OCI-M2 (cell line): ENCODE measurements around the gene TMC7.
A peak's percentile ranks its signal among the peaks of the same experiment; 100 is the strongest.

ENCODE experiments used
- DNase-seq: peaks from one replicate; lab custom pipeline; 2025; ENCODE audit not compliant: unreplicated experiment; lab: John Stamatoyannopoulos, UW

Gene TMC7

DNA sequence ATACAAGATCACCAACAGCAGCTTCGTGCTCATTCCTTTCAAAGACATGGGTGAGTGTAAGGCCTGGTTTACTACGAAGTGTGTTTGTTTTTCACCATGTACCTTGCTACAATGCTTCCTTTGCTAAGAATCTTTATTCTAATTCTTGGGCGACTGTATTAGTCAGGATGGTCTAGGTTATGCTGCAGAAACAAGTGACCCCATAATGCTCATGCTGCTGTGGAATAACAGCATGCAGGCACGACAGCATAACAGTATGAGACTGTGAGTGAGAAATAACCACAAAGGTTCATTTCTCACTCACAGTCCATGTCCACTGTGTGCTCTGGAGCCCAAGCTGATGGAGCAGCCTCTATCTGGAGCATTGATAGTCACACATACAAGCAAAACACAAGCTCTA is 38.0 kb downstream of the TMC7 start:
- no peak for DNase-seq

GRCh38 chr16:19027416-19027815 is 43.7 kb downstream of the TMC7 start:
- no peak for DNase-seq

DNA sequence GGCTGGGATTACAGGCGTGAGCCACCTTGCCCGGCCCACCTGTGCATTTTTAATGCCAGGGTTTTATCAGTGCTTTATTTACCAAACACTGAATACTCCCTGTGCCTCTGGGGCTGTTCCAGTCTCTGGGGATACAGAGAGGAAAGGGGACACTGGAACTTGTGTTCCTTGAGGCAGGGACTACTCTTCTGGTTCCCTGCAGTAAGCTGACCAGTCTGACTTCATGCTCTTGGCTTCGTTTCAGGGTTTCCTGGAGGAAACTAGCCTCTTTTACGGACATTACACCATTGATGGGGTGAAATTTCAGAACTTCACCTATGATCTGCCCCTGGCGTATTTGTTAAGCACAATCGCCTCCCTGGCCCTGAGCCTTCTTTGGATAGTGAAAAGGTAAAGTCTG is 46.2 kb downstream of the TMC7 start:
- DNase-seq, result no peak

- DNase-seq, result no peak
These were observed 48.0 kb downstream of the TMC7 start for GRCh38 chr16:19031738-19032137.

GRCh38 chr16:19033761-19034160 is 50.0 kb downstream of the TMC7 start:
- DNase-seq, result no peak

- DNase-seq, result no peak
These were observed 56.7 kb downstream of the TMC7 start for GRCh38 chr16:19040400-19040799.

- no peak for DNase-seq
These were observed 61.0 kb downstream of the TMC7 start for GRCh38 chr16:19044769-19045168.

DNA sequence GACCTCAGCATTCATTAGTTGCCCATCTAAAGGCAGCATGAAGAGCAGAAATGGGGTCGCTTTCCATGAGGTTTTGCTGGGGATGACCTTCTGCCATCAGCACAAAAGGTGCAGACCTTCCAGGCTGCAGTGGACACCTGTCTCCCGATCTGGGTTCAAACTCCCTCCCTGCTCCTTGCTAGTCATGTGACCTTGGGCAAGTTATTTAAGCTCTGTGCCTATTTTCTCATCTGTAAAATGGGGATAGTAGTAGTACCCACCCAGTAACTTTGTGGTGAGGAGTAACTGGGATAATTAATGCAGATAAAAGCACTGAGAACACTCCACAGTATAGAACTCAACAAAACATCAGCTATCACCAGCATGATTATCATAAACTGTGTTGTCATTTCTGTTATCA is 62.3 kb downstream of the TMC7 start:
- no peak for DNase-seq

DNA sequence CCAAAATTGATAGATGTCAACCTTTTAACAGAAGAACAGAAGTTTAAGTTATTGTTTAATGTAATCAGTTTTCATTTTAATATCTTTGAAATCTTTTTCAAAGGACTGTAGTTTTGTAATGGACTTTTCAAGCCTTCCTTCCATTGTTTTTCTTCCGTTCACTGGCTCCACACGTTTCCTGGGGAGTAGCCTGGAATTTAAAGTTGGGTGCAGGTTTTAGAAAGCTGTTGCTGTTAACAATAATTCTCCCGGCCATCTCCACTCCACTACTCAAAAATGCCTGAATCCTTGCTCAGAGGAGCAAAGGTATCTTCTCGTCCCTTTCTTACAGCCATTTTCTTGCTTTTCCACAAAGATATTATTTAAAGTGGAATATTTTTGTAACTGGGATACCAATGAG is 79.0 kb downstream of the TMC7 start:
- DNase-seq, result no peak

DNA sequence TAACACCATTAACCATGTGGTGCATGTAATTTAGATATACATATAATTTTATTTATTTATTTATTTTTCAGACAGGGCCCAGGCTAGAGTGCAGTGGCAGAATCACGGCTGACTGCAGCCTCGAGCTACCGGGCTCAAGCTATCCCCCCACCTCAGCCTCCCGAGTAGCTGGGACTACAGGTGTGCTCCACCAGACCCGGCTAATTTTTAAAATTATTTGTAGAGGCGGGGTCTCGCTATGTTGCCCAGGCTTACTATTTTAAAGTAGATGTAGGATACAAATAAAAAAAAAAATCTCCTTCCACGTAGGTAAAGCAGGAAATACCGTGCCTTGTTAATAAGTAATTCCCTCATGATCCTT is 83.2 kb downstream of the TMC7 start:
- DNase-seq, result no peak

DNA sequence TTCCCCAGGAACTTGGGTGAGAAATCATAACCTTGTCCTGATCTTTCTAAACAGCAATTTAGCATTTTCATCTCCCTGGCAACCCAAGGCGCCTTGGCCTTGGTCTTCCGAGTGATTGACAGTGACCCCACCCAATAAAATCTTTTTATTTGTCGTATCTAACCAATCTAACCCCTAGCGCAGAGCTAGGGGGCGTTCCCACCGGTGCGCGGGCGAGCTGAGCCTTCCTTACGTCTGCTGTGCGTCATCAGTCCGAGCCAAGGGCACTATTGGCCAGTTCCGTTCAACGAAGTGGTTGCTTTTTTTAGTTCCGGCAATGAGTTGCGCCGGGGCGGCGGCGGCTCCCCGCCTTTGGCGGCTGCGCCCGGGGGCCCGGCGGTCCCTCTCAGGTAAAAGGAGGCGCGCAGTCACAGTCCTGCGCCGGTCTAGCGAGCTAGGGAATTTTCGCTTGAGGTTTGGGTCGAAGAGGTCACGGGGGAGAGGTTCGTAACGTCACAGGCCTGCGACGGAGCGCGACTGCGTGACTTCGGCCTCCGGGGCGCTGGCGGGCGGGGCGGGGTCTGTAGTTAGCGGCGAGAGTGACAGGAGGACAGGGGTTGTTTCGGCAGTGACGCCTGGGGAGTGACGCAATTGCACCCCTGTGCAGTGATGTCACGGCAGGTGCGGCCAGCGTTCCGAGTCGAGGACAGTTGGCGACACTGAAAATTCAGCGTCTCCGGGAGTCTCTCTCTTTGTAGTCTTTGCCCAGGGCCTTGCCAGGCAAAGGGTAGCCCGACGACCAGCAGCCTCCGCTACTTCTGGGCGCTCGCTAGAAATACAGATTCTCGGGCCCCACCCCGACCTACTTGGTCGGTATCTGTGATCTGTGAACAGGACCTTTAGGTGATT is 83.9 kb downstream of the TMC7 start, which contains the start of gene COQ7:
Gene COQ7, plus strand, starts transcription at position 266 of the 888 bp plus-strand sequence. Its CDS starts 51 bp downstream, at position 317.
- DNase-seq, result peak; percentile 70

DNA sequence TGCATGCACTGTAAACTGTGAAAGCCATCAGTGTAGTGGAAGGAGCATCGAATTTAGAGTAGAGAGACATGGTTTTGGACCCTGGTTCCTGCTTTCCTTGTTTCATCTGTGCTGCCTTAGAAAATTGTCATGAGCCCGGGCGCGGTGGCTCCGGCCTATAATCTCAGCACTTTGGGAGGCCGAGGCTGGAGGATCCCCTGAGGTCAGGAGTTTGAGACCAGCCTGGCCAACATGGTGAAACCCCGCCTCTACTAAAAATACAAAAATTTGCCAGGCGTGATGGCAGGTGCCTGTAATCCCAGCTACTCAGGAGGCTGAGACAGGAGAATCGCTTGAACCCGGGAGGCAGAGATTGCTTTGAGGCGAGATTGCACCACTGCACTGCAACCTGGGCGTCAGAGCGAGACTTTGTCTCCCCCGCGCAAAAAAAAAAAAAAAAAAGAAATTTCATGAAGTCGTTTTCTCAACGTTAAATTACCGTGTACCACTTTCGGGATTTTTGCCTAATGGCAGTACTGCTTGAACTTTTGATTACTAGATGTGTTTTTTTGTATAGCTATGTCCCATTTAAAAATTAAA is 84.6 kb downstream of the TMC7 start:
- no peak for DNase-seq

DNA sequence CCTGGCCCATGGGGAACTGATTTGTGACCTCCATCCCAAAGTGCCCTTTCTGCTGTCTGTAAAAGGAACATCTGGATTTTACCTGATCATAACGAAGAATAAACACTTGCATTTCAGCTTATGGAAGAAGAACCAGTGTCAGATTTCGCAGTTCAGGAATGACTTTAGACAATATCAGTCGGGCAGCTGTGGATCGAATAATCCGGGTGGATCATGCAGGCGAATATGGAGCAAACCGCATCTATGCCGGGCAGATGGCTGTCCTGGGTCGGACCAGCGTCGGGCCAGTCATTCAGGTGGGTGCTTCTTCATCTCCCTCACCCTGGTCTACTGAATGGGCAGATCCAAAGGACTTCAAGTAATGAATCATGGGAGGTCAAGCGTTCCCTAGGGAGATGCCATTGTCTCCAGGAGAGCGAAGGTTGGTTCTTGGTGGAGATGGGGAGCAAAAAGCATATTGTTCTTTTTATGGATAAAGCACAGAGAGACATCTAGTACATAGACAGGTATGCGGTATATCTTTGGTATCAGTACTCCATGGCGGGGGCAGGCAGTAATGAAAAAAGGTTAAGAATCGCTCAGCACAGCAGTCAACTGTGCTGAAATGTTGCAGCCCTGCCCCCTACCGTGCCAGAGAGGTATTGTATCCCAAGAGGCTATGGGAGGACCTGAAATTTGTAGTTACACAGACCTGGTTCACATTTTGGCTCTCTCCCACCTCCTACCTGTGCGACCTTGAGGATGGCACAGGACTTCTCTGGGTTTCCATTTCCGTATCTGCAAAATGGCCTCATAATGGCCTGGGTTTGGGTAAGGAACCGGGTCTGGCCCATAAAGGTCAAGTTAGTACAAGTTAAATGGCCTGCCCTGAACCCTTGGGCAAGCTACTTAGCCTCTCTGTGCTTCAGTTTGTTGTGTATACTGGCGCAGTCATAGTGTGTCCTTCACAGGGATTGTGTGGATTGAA is 88.4 kb downstream of the TMC7 start:
- no peak for DNase-seq

DNA sequence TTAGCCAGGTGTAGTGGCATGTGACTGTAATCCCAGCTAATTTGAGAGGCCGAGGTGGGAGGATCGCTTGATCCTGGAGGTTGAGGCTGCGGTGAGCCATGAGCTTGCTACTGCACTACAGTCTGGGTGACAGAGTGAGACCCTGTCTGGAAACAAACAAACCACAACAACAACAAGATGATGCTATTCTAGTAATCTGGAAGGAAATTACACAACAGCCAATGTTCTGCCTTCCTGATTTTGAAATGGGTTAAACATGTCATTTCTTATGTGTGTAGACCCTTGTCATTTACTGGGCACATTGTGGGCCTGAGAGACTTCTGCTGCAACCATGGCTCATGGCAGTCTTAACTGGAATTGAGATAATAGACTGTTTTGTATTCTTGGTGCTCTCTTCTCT is 89.6 kb downstream of the TMC7 start:
- DNase-seq, result no peak

- no peak for DNase-seq
These were observed 90.1 kb downstream of the TMC7 start for GRCh38 chr16:19073863-19074262.

GRCh38 chr16:19075511-19075910 is 91.8 kb downstream of the TMC7 start:
- no peak for DNase-seq

DNA sequence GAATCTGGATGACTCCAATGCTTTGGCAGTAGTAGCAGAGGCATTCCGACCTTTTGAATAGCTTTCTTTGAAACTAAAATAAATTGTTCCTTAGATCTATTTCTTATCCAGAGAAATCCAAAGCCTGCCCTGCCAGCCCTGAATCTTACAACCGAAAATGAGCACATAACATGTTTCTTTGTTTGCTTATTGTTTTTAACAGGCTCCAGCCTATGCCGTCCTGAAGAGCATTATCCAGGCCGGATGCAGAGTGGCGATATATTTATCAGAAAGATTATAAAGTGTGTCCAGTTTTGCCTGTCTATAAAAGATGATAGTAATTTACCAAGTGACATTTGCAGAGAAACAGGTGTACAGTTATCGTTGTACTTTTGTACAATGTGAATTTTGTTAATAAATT is 94.1 kb downstream of the TMC7 start:
- DNase-seq, result no peak

GRCh38 chr16:19083670-19084069 is 99.9 kb downstream of the TMC7 start:
- DNase-seq, result no peak

GRCh38 chr16:19084139-19084538 is 100.4 kb downstream of the TMC7 start:
- no peak for DNase-seq

GRCh38 chr16:19084879-19085278 is 101.1 kb downstream of the TMC7 start:
- DNase-seq, result no peak

DNA sequence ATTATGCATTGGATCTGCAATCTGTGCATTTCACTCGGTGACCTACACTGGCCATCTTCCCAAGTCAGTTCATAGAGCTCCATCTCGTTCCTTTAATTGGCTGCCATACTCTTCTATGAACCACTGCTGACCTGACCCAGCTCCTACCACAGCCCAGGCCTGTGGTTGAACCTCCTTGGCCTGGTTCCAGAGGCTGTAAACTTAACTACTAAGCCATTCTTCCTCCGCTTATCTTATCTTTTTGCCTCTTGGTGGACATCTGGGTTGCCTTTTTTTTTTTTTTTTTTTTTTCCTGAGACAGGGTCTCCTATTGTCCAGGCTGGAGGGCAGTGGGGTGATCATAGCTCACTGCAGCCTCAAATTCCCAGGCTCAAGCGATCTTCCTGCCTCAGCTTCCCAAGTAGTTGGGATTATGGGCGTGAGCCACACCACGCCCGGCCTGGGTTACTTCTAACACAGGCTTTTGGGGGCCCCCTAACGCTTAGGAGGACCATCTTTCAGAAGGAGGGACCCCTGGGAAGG is 102.0 kb downstream of the TMC7 start:
- DNase-seq, result peak; percentile 6
